ENCODE results near the gene FAM222B.

GRCh38 chr17:28865946-28866752 is 23.6 kb upstream of the FAM222B start:
- TF ChIP-seq CTCF (IDR thresholded peaks at IDR 0.05) (no peak), POLR2A (IDR thresholded peaks at IDR 0.05) (no peak)
